BLaER1 (cell line): ENCODE measurements around the gene ZFPM1.

Experiments used
- H3K27ac ChIP-seq: shearing (Covaris generic); formaldehyde crosslinking; 2 replicates; pipeline ENCODE4 v1.8.1; 2022
- H3K27me3 ChIP-seq: shearing (Covaris generic); formaldehyde crosslinking; 2 replicates; pipeline ENCODE4 v1.8.1; 2022
- H3K36me3 ChIP-seq: shearing (Covaris generic); formaldehyde crosslinking; 2 replicates; pipeline ENCODE4 v1.8.1; 2022
- H3K4me1 ChIP-seq: shearing (Covaris generic); formaldehyde crosslinking; 2 replicates; pipeline ENCODE4 v1.8.1; 2022
- H3K4me2 ChIP-seq: shearing (Covaris generic); formaldehyde crosslinking; 2 replicates; pipeline ENCODE4 v1.8.1; 2022
- H3K4me3 ChIP-seq: shearing (Covaris generic); formaldehyde crosslinking; 2 replicates; pipeline ENCODE4 v1.8.1; 2022
- H3K9ac ChIP-seq: shearing (Covaris generic); formaldehyde crosslinking; 2 replicates; pipeline ENCODE4 v1.8.1; 2022
- H3K9me3 ChIP-seq: shearing (Covaris generic); formaldehyde crosslinking; 2 replicates; pipeline ENCODE4 v1.8.1; 2022
- H4K20me1 ChIP-seq: shearing (Covaris generic); formaldehyde crosslinking; 2 replicates; pipeline ENCODE4 v1.8.1; 2022
- Cebpa-rat ChIP-seq: shearing (Covaris generic); IDR thresholded peaks from 2 replicates; pipeline ENCODE4 v1.8.1; 2022

The ZFPM1 gene

DNA sequence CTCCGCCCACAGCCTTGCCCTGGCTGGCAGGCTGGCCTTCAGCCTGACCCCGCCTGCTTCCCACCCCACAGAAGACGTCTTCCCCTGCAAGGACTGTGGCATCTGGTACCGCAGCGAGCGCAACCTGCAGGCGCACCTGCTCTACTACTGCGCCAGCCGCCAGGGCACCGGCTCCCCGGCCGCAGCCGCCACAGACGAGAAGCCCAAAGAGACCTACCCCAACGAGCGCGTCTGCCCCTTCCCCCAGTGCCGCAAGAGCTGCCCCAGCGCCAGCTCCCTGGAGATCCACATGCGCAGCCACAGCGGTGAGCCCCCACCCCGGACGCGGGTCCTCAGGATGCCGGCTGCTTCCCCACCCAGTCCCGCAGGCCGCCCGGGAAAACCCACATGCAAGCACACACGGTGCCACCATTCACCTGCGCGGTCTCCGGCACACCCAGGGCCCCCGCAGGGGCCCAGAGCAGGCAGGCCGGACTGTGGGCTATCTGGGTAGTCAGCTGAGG, 78.9 kb downstream of the ZFPM1 start:
- Histone ChIP-seq H3K4me2 (peak overlapping the region; percentile 97), H3K4me3 (no peak overlapping the region), H3K36me3 (peaks cover 24% of the 10 kb centered on the region), H3K9me3 (no peaks in the 10 kb centered on the region), H3K4me1 (peaks cover 84% of the 10 kb centered on the region), H3K27ac (peak overlapping the region; percentile 77), H3K9ac (0 out of 2 replicates have a peak overlapping the region, but pooled peaks have one; percentile 67), H3K27me3 (no peaks in the 10 kb centered on the region), H4K20me1 (peaks cover 20% of the 10 kb centered on the region)
- no peak for TF ChIP-seq Cebpa-rat

GRCh38 chr16:88532434-88533241, 79.6 kb downstream of the ZFPM1 start:
- peaks cover 77% of the 10 kb centered on the region for H3K4me1 ChIP-seq
- no peaks in the 10 kb centered on the region for H3K27me3 ChIP-seq
- H3K4me3 ChIP-seq, result no peak overlapping the region
- no peak for TF ChIP-seq Cebpa-rat
- peaks cover 24% of the 10 kb centered on the region for H3K36me3 ChIP-seq
- H3K27ac ChIP-seq, result peak overlapping the region; percentile 77; the same call in 1 of the 2 replicates
- H4K20me1 ChIP-seq, result peaks cover 13% of the 10 kb centered on the region
- peak overlapping the region; percentile 97 for H3K4me2 ChIP-seq
- no peaks in the 10 kb centered on the region for H3K9me3 ChIP-seq
- H3K9ac ChIP-seq, result no peak overlapping the region

GRCh38 chr16:88533381-88533917, 80.4 kb downstream of the ZFPM1 start:
- H3K9me3 ChIP-seq, result no peaks in the 10 kb centered on the region
- no peak overlapping the region for H3K27ac ChIP-seq
- peaks cover 9% of the 10 kb centered on the region for H4K20me1 ChIP-seq
- peaks cover 69% of the 10 kb centered on the region for H3K4me1 ChIP-seq
- no peaks in the 10 kb centered on the region for H3K27me3 ChIP-seq
- TF ChIP-seq Cebpa-rat, result no peak
- peaks cover 17% of the 10 kb centered on the region for H3K36me3 ChIP-seq
- peak overlapping the region; percentile 97 for H3K4me2 ChIP-seq
- H3K4me3 ChIP-seq, result 0 out of 2 replicates have a peak overlapping the region, but pooled peaks have one; percentile 82
- H3K9ac ChIP-seq, result no peak overlapping the region

DNA sequence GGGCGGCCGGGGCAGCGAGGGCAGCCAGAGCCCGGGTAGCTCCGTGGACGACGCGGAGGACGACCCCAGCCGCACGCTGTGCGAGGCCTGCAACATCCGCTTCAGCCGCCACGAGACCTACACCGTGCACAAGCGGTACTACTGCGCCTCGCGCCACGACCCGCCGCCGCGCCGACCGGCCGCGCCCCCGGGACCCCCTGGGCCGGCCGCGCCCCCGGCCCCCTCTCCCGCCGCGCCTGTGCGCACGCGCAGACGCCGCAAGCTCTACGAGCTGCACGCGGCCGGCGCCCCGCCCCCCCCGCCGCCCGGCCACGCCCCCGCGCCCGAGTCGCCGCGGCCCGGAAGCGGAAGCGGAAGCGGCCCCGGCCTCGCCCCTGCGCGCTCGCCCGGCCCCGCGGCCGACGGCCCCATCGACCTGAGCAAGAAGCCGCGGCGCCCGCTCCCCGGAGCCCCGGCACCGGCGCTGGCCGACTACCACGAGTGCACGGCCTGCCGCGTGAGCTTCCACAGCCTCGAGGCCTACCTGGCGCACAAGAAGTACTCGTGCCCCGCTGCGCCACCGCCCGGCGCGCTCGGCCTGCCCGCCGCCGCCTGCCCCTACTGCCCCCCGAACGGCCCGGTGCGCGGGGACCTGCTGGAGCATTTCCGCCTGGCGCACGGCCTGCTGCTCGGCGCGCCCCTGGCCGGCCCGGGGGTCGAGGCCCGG, 81.0 kb downstream of the ZFPM1 start:
- Histone ChIP-seq H3K4me2 (peak overlapping the region; percentile 97), H3K4me3 (peak overlapping the region; percentile 82), H3K36me3 (peaks cover 10% of the 10 kb centered on the region), H4K20me1 (peaks cover 9% of the 10 kb centered on the region), H3K9me3 (no peaks in the 10 kb centered on the region), H3K4me1 (peaks cover 63% of the 10 kb centered on the region), H3K9ac (peak overlapping the region; percentile 92), H3K27ac (peak overlapping the region; percentile 95), H3K27me3 (no peaks in the 10 kb centered on the region)
- no peak for TF ChIP-seq Cebpa-rat

DNA sequence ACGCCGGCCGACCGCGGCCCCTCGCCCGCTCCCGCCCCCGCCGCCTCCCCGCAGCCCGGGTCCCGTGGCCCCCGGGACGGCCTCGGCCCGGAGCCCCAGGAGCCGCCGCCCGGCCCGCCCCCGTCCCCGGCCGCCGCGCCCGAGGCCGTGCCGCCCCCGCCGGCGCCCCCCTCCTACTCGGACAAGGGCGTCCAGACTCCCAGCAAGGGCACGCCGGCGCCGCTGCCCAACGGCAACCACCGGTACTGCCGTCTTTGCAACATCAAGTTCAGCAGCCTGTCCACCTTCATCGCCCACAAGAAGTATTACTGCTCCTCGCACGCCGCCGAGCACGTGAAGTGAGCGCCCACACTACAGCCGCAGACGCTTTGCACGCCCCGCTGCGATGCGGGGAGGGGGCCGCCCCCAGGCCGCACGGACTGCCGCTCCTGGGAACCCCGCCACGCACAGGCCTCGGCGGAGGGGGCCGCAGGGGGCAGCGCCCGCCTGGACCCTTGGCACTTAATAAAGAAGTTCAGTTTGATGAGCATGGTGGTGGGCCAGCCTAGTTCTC, 81.6 kb downstream of the ZFPM1 start:
- H3K9me3 ChIP-seq, result no peaks in the 10 kb centered on the region
- H3K4me1 ChIP-seq, result peaks cover 62% of the 10 kb centered on the region
- peaks cover 5% of the 10 kb centered on the region for H3K36me3 ChIP-seq
- peak overlapping the region; percentile 95 for H3K27ac ChIP-seq
- H3K27me3 ChIP-seq, result no peaks in the 10 kb centered on the region
- H3K9ac ChIP-seq, result peak overlapping the region; percentile 92
- no peak for TF ChIP-seq Cebpa-rat
- H3K4me3 ChIP-seq, result peak overlapping the region; percentile 82
- H4K20me1 ChIP-seq, result peaks cover 9% of the 10 kb centered on the region
- peak overlapping the region; percentile 97 for H3K4me2 ChIP-seq

DNA sequence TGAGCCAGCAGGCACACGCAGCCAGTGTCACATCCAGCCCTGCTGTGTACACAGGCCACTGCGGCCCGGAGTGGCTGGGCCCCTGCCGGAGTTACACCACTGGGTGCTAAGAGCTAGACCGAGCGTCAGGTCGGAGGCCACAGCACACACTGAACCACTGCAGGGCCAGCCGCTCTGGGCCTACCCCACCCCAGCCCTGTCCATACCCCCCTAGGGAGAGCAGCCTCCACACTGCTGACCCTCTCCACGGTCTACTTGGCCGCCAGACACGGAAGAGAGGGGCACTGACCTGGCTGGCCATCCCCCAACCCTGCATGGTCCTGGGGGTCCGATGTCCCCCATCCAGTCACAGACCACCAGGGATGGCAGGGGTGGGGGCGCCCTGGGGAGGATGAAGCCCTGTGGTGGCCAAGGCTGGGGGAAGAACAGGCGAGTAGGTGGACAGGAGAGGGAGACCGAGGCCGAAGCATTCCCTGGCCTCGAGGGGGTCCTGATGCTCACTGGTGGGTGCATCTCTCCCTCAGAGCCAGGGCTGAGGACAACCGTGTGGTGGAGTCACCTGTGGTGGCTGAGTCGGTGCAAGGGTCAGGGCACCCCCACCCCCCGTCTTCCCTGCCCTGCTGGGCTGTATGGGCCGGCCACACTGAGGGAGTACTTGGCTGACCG, 82.2 kb downstream of the ZFPM1 start:
- peaks cover 60% of the 10 kb centered on the region for H3K4me1 ChIP-seq

GRCh38 chr16:88535857-88536222, 82.8 kb downstream of the ZFPM1 start:
- Histone ChIP-seq H3K4me3 (no peak overlapping the region), H3K9me3 (no peaks in the 10 kb centered on the region), H3K4me2 (peak overlapping the region; percentile 97), H4K20me1 (peaks cover 9% of the 10 kb centered on the region), H3K4me1 (peaks cover 54% of the 10 kb centered on the region), H3K9ac (no peak overlapping the region), H3K27me3 (no peaks in the 10 kb centered on the region), H3K27ac (no peak overlapping the region), H3K36me3 (no peaks in the 10 kb centered on the region)
- no peak for TF ChIP-seq Cebpa-rat

More for the DNA sequence above, 82.2 kb downstream of the ZFPM1 start:
- Histone ChIP-seq H3K27me3 (no peaks in the 10 kb centered on the region), H3K9me3 (no peaks in the 10 kb centered on the region), H3K36me3 (no peaks in the 10 kb centered on the region; the same call in 1 of the 2 replicates), H4K20me1 (peaks cover 9% of the 10 kb centered on the region), H3K9ac (peak overlapping the region; percentile 92), H3K4me3 (peak overlapping the region; percentile 82), H3K27ac (peak overlapping the region; percentile 95), H3K4me2 (peak overlapping the region; percentile 97)
- no peak for TF ChIP-seq Cebpa-rat

DNA sequence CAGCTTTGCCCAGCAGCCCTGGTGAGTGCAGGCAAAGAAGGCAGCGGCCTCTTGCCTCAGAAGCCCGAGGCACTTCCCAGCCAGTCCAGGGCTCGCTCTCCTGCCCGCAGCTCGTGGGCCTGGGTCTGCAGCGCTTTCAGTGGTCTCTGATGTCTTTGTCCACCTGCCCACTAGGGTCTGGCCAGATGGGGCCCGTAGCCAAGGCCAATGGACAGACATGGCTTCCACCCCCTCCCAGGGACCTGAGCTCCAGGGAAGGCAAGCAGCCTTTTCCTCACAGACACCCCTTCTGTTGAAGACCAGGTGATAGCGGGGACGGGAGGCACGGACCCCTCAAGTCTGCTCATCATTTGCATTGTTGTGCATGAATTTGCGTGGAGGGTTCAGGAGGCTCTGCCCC, 83.4 kb downstream of the ZFPM1 start:
- no peak overlapping the region for H3K27ac ChIP-seq
- TF ChIP-seq Cebpa-rat, result no peak
- peaks cover 9% of the 10 kb centered on the region for H4K20me1 ChIP-seq
- no peaks in the 10 kb centered on the region for H3K27me3 ChIP-seq
- peaks cover 48% of the 10 kb centered on the region for H3K4me1 ChIP-seq
- H3K36me3 ChIP-seq, result no peaks in the 10 kb centered on the region
- no peak overlapping the region for H3K4me2 ChIP-seq
- no peak overlapping the region for H3K4me3 ChIP-seq
- H3K9ac ChIP-seq, result no peak overlapping the region
- no peaks in the 10 kb centered on the region for H3K9me3 ChIP-seq
